HFFc6 (cell line): ENCODE data around the gene GPER1. TPM values are rescaled to one million over a fixed set of nuclear protein-coding genes. Genes with fewer than 3 reads are reported as not detected.
A peak's percentile ranks its signal among the peaks of the same experiment; 100 is the strongest.

Experiments
- DNase-seq: peaks from one replicate; pipeline ENCODE4 v3.0.0-alpha.2; 2018
- H3K27ac Mint-ChIP-seq: 2 replicates; pipeline ENCODE4 v1.8.0; 2020; ENCODE audit warnings: mild to moderate bottlenecking, mixed read lengths
- H3K27me3 Mint-ChIP-seq: 2 replicates; pipeline ENCODE4 v1.8.0; 2021; ENCODE audit warnings: mild to moderate bottlenecking, moderate library complexity, mixed read lengths; ENCODE audit not compliant: insufficient read depth
- H3K36me3 Mint-ChIP-seq: 2 replicates; pipeline ENCODE4 v1.8.0; 2021; ENCODE audit warnings: low read depth, mixed read lengths
- H3K4me1 Mint-ChIP-seq: 2 replicates; pipeline ENCODE4 v1.8.0; 2020; ENCODE audit warnings: low read depth, mixed read lengths
- H3K4me3 Mint-ChIP-seq: 2 replicates; pipeline ENCODE4 v1.8.0; 2020; ENCODE audit warnings: mild to moderate bottlenecking, moderate library complexity, mixed read lengths
- H3K9me3 Mint-ChIP-seq: 2 replicates; pipeline ENCODE4 v1.8.0; 2020; ENCODE audit warnings: mild to moderate bottlenecking, mixed read lengths
- total RNA-seq, 6 experiments: library from RNA; stranded (reverse); fragmentation: NEBNext Ultra II Directional; extraction: Animal tissue kit (Norgen Biotek cat#: 25700); gene quantifications; 2 replicates in 1 of 6; 3 replicates in 5 of 6; pipeline ENCODE4 v1.2.3, GENCODE V29; 2021
- TF ChIP-seq, protein P1 (sequence below): fragments of 200-600 bp; sonication (generic); IDR thresholded peaks from 2 replicates; pipeline ENCODE4 v1.5.0; 2021; ENCODE audit warnings: antibody characterized with exemption, mild to moderate bottlenecking

The GPER1 gene
- total RNA-seq, 6 experiments from 2014 or later: 4.6 to 7.1 (median 5.3) TPM

DNA sequence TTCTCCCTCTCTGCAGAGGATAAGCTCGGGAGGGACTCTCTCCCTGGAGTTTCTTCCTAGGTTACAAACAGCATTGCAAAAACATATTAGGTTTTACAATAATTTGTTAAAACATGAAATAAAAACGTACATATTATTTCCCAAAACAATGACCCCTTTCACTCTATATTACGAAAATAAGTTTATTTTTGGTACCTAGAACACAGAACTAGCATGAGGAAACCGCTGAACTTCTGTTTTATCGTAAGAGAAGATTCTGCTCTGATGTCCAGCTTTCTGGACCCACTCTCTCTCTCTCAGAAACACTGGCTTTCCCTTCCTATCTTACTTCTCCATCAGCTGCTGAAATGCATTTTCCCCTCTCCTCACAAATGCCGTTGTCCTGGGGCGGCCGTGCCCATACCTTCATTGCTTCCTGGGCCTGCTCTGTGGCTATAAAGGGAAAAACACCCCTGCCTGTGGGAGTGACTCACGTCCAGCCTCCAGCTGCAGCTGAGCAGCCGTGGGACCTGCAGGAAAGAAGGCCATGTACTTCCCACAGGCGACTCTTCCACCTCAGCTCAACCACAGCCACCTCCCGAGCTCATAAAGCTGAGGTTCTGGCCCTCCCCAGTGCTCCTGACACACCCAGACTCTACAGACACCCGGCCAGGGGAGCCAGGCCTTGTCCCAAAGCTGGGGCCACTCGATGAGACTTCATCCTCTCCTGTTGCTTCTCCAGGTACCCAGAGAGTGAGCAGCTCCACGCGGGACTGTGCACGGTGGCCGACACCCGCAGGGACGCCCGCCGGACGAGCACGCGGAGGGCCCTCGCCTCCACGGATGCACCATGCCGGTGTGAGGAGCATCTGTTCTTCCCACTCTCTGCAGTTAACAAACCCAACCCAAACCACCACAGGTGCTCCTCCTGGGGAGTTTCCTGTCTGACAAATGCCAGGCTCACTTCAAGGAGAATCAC lies 3.1 kb downstream of the GPER1 start:
- Mint-ChIP-seq H3K9me3 (no peaks in the 10 kb centered on the region), H3K4me1 (peaks cover 42% of the 10 kb centered on the region), H3K27ac (peak overlapping the region; percentile 12; the same call in 1 of the 2 replicates), H3K36me3 (peaks cover 14% of the 10 kb centered on the region), H3K4me3 (no peak overlapping the region), H3K27me3 (no peaks in the 10 kb centered on the region; the same call in none of the 2 replicates)
- TF ChIP-seq, protein P1, sequence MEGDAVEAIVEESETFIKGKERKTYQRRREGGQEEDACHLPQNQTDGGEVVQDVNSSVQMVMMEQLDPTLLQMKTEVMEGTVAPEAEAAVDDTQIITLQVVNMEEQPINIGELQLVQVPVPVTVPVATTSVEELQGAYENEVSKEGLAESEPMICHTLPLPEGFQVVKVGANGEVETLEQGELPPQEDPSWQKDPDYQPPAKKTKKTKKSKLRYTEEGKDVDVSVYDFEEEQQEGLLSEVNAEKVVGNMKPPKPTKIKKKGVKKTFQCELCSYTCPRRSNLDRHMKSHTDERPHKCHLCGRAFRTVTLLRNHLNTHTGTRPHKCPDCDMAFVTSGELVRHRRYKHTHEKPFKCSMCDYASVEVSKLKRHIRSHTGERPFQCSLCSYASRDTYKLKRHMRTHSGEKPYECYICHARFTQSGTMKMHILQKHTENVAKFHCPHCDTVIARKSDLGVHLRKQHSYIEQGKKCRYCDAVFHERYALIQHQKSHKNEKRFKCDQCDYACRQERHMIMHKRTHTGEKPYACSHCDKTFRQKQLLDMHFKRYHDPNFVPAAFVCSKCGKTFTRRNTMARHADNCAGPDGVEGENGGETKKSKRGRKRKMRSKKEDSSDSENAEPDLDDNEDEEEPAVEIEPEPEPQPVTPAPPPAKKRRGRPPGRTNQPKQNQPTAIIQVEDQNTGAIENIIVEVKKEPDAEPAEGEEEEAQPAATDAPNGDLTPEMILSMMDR: no peak
- no peak for DNase-seq

DNA sequence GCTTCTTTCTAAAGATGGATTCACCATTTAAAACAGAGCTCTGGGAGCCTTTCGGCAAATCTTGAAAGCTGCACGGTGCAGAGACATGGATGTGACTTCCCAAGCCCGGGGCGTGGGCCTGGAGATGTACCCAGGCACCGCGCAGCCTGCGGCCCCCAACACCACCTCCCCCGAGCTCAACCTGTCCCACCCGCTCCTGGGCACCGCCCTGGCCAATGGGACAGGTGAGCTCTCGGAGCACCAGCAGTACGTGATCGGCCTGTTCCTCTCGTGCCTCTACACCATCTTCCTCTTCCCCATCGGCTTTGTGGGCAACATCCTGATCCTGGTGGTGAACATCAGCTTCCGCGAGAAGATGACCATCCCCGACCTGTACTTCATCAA lies 3.7 kb downstream of the GPER1 start:
- no peak overlapping the region for H3K4me3 Mint-ChIP-seq
- H3K27ac Mint-ChIP-seq: no peak overlapping the region; the same call in 1 of the 2 replicates
- H3K36me3 Mint-ChIP-seq: peaks cover 14% of the 10 kb centered on the region
- TF ChIP-seq, protein P1: no peak
- H3K4me1 Mint-ChIP-seq: peaks cover 36% of the 10 kb centered on the region
- no peaks in the 10 kb centered on the region; the same call in none of the 2 replicates for H3K27me3 Mint-ChIP-seq
- DNase-seq: no peak
- no peaks in the 10 kb centered on the region for H3K9me3 Mint-ChIP-seq

DNA sequence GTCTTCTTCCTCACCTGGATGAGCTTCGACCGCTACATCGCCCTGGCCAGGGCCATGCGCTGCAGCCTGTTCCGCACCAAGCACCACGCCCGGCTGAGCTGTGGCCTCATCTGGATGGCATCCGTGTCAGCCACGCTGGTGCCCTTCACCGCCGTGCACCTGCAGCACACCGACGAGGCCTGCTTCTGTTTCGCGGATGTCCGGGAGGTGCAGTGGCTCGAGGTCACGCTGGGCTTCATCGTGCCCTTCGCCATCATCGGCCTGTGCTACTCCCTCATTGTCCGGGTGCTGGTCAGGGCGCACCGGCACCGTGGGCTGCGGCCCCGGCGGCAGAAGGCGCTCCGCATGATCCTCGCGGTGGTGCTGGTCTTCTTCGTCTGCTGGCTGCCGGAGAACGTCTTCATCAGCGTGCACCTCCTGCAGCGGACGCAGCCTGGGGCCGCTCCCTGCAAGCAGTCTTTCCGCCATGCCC lies 4.3 kb downstream of the GPER1 start:
- H3K27ac Mint-ChIP-seq: no peak overlapping the region
- TF ChIP-seq, protein P1: no peak
- DNase-seq: no peak
- H3K27me3 Mint-ChIP-seq: no peaks in the 10 kb centered on the region; the same call in none of the 2 replicates
- peaks cover 30% of the 10 kb centered on the region for H3K4me1 Mint-ChIP-seq
- H3K36me3 Mint-ChIP-seq: peaks cover 16% of the 10 kb centered on the region
- H3K9me3 Mint-ChIP-seq: no peaks in the 10 kb centered on the region
- H3K4me3 Mint-ChIP-seq: no peak overlapping the region

DNA sequence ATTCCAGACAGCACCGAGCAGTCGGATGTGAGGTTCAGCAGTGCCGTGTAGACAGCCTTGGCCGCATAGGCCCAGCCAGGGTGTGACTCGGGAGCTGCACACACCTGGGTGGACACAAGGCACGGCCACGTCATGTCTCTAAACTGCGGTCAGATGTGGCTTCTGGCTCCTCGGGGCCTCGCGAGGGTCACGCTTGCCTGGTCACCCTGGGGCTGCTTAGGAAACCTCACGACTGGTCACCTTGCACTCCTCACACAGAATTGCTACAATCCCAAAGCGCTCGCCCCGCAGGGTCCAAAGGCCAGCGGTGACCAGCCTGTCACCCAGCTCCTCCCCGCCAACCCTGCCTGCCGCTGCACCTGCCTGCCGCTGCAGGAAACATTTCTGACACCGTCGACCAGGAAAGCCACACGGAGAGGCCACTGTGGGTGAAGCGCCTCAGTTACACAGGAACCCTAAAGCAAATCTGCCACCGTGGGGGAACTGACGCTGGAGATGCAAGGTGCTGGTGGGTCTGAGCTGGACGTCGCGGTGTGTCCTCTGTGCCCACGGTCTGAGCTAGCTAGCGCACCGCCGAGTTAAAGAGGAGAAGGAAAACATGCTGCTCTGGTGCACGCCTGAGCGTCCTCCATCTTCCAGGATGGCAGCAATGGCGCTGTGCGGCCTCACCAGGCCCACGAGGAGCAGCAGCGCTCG lies 5.0 kb downstream of the GPER1 start:
- Mint-ChIP-seq H3K9me3 (no peaks in the 10 kb centered on the region), H3K27me3 (no peaks in the 10 kb centered on the region; the same call in none of the 2 replicates), H3K4me1 (peaks cover 22% of the 10 kb centered on the region), H3K4me3 (no peak overlapping the region), H3K36me3 (peaks cover 24% of the 10 kb centered on the region), H3K27ac (no peak overlapping the region)
- DNase-seq: no peak
- TF ChIP-seq, protein P1: no peak

DNA sequence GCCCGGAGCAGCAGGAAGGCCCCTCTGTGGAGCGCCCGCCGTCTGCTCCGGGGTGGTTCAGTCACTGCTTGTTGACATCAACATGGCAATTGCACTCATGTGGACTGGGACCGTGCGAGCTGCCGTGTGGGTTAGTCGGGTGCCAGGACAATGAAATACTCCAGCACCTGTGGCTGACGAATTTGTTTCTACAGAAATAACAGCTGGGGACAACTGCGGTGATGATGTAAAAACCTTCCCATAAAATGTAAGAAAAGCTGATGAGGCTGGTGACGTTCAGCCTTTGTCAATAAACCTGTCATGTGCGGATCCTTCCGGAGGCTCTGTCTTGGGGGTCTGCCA lies 5.6 kb downstream of the GPER1 start:
- Mint-ChIP-seq H3K27ac (no peak overlapping the region), H3K4me1 (peaks cover 17% of the 10 kb centered on the region), H3K4me3 (no peak overlapping the region), H3K36me3 (peaks cover 29% of the 10 kb centered on the region), H3K27me3 (no peaks in the 10 kb centered on the region; the same call in none of the 2 replicates), H3K9me3 (no peaks in the 10 kb centered on the region)
- no peak for DNase-seq
- TF ChIP-seq, protein P1: no peak
